GM13976 (cell line): ENCODE data around the gene GARRE1.

ENCODE experiments used
- DNase-seq: peaks from one replicate; pipeline ENCODE4 v3.0.0; 2012; ENCODE audit warnings: low spot score
- CTCF ChIP-seq: IDR thresholded peaks from 2 replicates; pipeline ENCODE4 v1.5.1; 2012; ENCODE audit warnings: borderline replicate concordance, mild to moderate bottlenecking; ENCODE audit not compliant: insufficient read depth; ENCODE audit errors: extremely low read depth, missing control alignments, control extremely low read depth
- in situ Hi-C: fragments of 300-500 bp; cut with MboI; formaldehyde crosslinking; loops from one replicate; pipeline ENCODE4 v1.12.0; 2022; ENCODE audit warnings: low sequenced_read_pairs, mixed read lengths, inconsistent platforms; ENCODE audit not compliant: unreplicated experiment

GARRE1 gene

GRCh38 chr19:34282611-34283519 lies 28.5 kb downstream of the GARRE1 start:
- no peak for DNase-seq
- in situ Hi-C loops = no loop called here
- TF ChIP-seq CTCF = no peak

- no peak for TF ChIP-seq CTCF
- in situ Hi-C loops = no loop called here
- no peak for DNase-seq
Measured at GRCh38 chr19:34284505-34284904, 30.2 kb downstream of the GARRE1 start.

- no peak for DNase-seq
- in situ Hi-C loops = no loop called here
- no peak for TF ChIP-seq CTCF
Measured at GRCh38 chr19:34287662-34288140, 33.3 kb downstream of the GARRE1 start.

- no peak for TF ChIP-seq CTCF
- DNase-seq = no peak
- in situ Hi-C loops = no loop called here
Measured at GRCh38 chr19:34288381-34288780, 34.0 kb downstream of the GARRE1 start.

GRCh38 chr19:34291235-34291634 lies 36.9 kb downstream of the GARRE1 start:
- DNase-seq = no peak
- no peak for TF ChIP-seq CTCF
- in situ Hi-C loops = no loop called here

- in situ Hi-C loops = no loop called here
Measured at GRCh38 chr19:34295103-34295502, 40.7 kb downstream of the GARRE1 start.

More at GRCh38 chr19:34295103-34295502, 40.7 kb downstream of the GARRE1 start:
- TF ChIP-seq CTCF = no peak
- DNase-seq = no peak
